Esophagus muscularis mucosa (tissue), 4 donors: ENCODE data around the gene TTN.

Experiments used
- EP300 ChIP-seq: sonication (generic); formaldehyde crosslinking; IDR thresholded peaks from one replicate; pipeline ENCODE4 v1.6.1; 2017; ENCODE audit warnings: antibody characterized with exemption
- POLR2A ChIP-seq: fragments of 450-650 bp; IDR thresholded peaks from one replicate; pipeline ENCODE4 v1.6.1; 2017; ENCODE audit warnings: antibody characterized with exemption, moderate library complexity, mild to moderate bottlenecking, low read depth
- TF ChIP-seq, protein P1 (sequence below), 3 experiments: fragments of 200-600 bp in 2 of 3; fragments of 450-650 bp in 1 of 3; sonication (generic) in 2 of 3; IDR thresholded peaks; one replicate each; pipeline ENCODE4 v1.5.1; 2017 to 2019; ENCODE audit warnings: antibody characterized with exemption in 3 of 3, mild to moderate bottlenecking in 2 of 3, moderate library complexity in 1 of 3

DNA sequence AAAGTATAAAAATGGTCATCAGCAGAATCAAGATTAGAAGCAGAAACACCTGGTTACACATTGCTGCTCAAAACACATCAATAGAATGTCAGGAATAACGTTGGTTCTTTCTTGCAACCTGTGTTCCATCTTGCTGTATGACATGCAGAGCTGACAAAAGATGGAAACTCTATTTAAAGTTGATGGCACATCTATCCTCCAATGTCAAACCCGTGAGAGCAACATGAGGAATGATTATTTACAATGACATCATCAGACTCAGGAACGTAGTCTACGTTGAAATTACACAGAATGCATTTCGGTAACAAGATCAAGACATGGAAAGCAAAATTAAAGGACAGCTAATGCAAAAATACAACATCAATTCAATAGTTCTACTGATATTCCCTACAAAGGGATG is 26.2 kb upstream of the TTN start:
- TF ChIP-seq, protein P1, sequence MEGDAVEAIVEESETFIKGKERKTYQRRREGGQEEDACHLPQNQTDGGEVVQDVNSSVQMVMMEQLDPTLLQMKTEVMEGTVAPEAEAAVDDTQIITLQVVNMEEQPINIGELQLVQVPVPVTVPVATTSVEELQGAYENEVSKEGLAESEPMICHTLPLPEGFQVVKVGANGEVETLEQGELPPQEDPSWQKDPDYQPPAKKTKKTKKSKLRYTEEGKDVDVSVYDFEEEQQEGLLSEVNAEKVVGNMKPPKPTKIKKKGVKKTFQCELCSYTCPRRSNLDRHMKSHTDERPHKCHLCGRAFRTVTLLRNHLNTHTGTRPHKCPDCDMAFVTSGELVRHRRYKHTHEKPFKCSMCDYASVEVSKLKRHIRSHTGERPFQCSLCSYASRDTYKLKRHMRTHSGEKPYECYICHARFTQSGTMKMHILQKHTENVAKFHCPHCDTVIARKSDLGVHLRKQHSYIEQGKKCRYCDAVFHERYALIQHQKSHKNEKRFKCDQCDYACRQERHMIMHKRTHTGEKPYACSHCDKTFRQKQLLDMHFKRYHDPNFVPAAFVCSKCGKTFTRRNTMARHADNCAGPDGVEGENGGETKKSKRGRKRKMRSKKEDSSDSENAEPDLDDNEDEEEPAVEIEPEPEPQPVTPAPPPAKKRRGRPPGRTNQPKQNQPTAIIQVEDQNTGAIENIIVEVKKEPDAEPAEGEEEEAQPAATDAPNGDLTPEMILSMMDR (IDR thresholded peaks at IDR 0.05) = no peak
- no peak for TF ChIP-seq POLR2A
- TF ChIP-seq EP300 = no peak
